ENCODE measurements around the gene MSX1.
A peak's percentile ranks its signal among the peaks of the same experiment; 100 is the strongest.

Gene MSX1

GRCh38 chr4:4840351-4840750 lies 19.1 kb upstream of the MSX1 start:
- no peak for DNase-seq (ENCODE audit: low spot score)

DNA sequence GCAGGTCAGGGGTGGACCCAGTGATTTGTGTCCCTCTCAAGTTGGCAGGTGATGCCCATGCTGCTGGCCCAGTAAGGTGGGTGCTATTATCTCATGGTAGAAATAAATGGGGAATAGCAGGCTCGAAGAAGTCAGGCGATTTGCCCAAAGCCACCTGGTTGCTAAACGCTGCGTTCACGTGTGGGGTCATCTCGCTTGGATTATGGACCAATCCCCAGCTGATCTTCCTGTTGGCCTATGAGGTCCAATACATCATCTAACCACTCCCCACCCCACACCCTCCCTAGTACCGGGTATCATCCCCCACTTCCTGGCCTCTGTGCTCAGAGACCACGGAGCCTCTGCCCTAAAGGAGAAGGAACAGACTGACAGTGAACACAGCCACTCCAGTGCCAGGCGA lies 18.3 kb upstream of the MSX1 start:
- DNase-seq (ENCODE audit: low spot score) = no peak

GRCh38 chr4:4842476-4843441 lies 16.7 kb upstream of the MSX1 start:
- no peak for DNase-seq (ENCODE audit: low spot score)

DNA sequence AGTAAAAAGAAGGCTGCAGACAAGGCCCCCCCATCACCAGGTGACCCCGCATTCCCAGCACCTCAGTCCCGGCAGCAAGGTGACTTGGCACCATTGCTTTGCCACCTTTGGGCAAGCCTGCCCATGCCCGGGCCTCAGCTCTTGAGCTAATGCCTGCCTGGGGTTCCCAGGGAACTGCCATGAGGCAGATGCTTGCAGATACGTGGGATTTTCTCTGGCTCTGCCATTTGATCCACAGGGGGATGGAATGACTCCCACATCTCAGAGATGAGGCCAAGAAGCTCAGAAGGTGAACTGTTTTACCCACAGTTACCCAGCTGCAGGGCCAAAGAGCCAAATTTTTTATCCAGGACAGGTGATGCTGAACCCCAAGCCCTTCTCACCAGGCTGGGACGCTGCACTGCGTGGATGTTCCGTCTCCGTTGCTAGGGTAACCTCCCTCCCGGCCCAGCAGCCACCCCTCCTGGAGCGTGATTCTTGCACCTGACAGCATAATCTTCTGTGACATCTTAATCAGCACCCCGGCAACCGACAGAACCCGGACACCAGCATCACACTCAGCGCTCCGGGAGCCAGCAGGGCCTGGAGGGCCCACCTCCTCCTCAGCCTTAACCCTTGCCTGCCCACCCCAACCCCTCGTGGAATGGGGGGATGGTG lies 15.7 kb upstream of the MSX1 start:
- DNase-seq (ENCODE audit: low spot score) = no peak

DNA sequence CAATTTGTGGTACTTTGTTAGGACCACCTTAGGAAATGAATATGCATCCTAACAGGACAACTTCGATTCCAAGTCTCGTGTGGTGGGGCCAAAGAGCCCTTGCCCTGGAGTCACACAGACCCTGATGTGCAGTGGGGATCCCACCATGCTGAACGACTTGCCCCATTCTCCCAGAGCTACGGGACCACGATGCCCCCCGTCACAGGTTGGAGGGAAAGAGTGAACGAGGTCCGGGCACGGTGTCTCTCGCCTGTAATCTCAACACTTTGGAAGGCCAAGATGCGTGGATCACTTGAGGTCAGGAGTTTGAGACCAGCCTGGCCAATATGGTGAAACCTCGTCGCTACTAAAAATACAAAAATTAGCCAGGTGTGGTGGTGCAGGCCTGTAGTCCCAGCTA lies 14.4 kb upstream of the MSX1 start:
- no peak for DNase-seq (ENCODE audit: low spot score)

GRCh38 chr4:4847011-4847410 lies 12.5 kb upstream of the MSX1 start:
- no peak for DNase-seq (ENCODE audit: low spot score)

- no peak for DNase-seq (ENCODE audit: low spot score)
These were observed 10.9 kb upstream of the MSX1 start for GRCh38 chr4:4848540-4848939.

DNA sequence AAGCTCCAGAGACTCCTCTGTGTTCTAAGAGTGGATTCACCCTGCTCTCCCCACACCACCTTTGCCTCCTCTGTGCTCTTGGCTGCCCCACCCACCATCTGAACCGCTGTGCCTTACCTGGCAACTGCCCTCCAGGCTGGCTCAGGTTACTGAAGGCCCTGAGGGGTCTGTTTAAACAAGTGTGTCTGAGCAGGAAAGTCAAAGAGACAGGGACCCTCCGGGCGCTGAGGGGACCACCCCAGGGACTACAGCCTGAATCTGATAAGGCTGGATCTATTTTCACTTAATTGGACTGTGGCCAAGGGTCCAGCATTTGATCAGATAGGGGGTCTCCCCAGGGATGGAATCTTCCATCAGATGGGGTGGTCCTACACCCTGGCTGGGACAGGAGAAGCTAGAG lies 10.4 kb upstream of the MSX1 start:
- DNase-seq (ENCODE audit: low spot score) = no peak

DNA sequence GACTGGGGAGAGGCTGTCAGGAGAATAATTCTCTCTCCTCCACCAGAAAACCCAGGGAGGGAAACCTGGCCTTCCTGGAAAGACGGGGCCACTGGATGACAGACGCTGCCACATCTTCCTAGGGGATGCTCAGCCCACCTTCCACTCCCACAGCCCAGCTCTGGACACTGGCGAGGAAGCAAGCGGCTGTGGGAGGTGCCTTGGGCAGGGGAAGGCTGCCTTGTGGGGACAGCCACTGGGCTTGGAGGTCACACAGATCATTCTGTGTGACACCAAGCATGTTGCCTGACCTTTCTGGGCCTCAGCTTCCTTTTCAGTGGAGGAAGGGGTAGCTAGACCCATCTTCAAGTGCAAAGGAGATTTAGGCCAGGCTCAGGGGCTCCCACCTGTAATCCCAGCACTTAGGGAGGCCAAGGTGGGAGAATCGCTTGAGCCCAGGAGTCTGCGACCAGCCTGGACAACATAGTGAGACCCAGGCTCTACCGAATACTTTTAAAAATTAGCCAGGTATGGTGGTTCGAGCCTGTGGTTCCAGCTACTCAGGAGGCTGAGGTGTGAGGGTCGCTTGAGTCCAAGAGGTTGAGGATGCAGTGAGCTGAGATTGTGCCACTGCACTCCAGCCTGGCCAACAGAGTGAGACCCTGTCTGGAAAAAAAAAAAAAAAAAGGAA lies 9.8 kb upstream of the MSX1 start:
- no peak for DNase-seq (ENCODE audit: low spot score)

DNA sequence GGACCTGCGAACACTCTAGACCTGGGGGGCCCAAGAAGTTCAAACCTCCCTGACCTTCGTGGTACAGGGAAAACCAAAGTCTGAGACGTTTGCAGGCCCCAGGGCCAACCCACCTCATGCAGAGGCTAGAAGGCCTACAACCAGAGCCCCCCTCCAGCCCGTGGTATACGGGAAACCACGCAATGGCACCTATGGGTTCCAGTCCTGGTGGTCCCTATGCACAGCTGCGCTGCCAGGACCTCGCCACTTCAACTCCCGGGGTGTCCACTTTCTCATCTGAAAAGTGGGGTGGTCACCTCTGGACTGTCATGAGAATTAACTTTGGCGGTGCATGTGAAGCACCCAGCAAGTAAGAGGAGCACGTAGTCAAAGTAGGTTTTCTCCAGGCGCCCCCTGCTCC lies 8.4 kb upstream of the MSX1 start:
- DNase-seq (ENCODE audit: low spot score) = no peak

DNA sequence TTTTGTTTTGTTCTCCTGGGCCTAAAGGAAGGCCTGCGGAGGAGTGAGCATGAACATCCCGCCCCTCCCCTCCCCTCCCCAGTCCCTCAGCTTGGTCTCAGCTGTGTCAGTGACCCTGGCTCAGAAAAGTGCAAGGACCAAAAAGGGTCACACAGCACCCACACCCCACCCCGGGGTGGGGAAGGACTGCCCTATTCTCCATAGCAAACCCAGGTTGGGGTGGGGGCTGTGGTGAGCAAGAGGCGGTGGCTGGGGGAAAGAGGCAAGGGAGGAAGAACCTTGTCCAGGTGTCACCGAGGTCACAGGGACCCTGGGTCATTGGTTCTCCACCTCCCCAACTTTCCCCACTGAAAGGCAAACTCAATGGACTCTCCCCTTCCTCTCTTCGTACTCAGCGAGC lies 7.6 kb upstream of the MSX1 start:
- no peak for DNase-seq (ENCODE audit: low spot score)

- DNase-seq (ENCODE audit: low spot score) = no peak
These were observed 6.7 kb upstream of the MSX1 start for GRCh38 chr4:4852591-4853362.

- DNase-seq (ENCODE audit: low spot score) = no peak
These were observed 6.1 kb upstream of the MSX1 start for GRCh38 chr4:4853371-4853823.

DNA sequence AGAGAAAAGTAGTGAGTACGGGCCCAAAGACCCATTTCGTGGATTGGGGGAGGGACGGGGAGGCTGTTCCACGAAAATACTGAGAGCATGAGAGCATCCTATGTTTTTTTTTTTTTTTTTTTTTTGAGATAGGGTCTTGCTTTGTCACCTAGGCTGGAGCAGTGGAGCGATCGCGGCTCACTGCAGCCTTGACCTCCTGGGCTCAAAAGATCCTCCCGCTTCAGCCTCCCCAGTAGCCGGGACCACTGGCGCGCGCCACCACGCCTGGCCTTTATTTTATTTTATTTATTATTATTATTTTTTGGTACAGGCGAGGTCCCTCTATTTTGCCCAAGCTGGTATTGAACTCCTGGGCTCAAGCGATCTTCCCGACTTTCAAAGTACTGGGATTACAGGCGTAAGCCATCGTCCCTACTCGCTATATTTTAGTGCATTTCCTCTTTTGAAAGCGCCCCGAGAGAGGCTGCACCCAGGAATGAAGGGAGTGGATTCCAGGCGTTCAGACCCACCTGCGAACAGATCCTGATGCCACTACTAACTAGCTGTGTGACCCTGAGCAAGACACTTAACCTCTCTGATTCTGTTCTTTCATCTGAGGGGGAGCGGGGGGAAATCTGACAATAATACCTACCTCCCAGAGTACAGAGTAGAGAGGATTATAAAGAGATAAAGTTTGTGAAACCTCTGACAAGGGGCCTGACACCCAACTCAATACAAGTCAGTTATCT lies 5.4 kb upstream of the MSX1 start:
- DNase-seq (ENCODE audit: low spot score) = no peak

GRCh38 chr4:4854649-4855295 lies 4.7 kb upstream of the MSX1 start:
- peak; percentile 47 for DNase-seq (ENCODE audit: low spot score)

- no peak for DNase-seq (ENCODE audit: low spot score)
These were observed 4.0 kb upstream of the MSX1 start for GRCh38 chr4:4855301-4856070.

- no peak for DNase-seq (ENCODE audit: low spot score)
These were observed 3.1 kb upstream of the MSX1 start for GRCh38 chr4:4856071-4857000.

GRCh38 chr4:4857001-4857808 lies 2.3 kb upstream of the MSX1 start:
- no peak for DNase-seq (ENCODE audit: low spot score)

Data from SK-N-DZ (cell line).